Measurements from ENCODE around the gene VCL. TPM values are rescaled to one million over a fixed set of nuclear protein-coding genes. Genes with fewer than 3 reads are reported as not detected.

VCL gene
- total RNA-seq, 1 experiment from 2014 or later = 382 TPM

- Histone ChIP-seq H3K27me3 (ENCODE audit: low read length) (no peaks in the 10 kb centered on the region), H4K20me1 (ENCODE audit: low read length) (peaks cover 29% of the 10 kb centered on the region), H3K36me3 (ENCODE audit: low read depth, low read length) (peaks cover 17% of the 10 kb centered on the region), H3K27ac (ENCODE audit: low read length) (peak within 1 kb of the TSS; percentile 54), H3K9me2 (replicated peaks; ENCODE audit: low read length) (no peaks in the 10 kb centered on the region), H3K4me1 (ENCODE audit: insufficient read depth, low read length) (peaks cover 36% of the 10 kb centered on the region), H3K4me3 (ENCODE audit: low read length) (peak within 1 kb of the TSS; percentile 69), H3F3A (ENCODE audit: low read length, unreplicated experiment) (no peaks in the 10 kb centered on the region), H3K4me2 (ENCODE audit: low read length) (peak within 1 kb of the TSS; percentile 79), H2AFZ (ENCODE audit: low read length) (peak within 1 kb of the TSS; percentile 62), H3K9me3 (ENCODE audit: low read length) (no peaks in the 10 kb centered on the region), H3K79me2 (ENCODE audit: low read length) (peaks cover 96% of the 10 kb centered on the region), H3K9ac (ENCODE audit: low read length) (peak within 1 kb of the TSS; percentile 69)
- ATAC-seq = peak; percentile 63
- ChIA-PET POLR2A (ENCODE audit: unreplicated experiment) (interaction anchor here (0.5 to 2.3 kb wide), 9 partner anchors 12 to 152 kb away, joined by 3 to 9 read pairs (median 6); no protein-coding TSS in a partner anchor), CTCF (interaction anchor here (0.7 to 2.5 kb wide), 6 partner anchors 26 to 271 kb away, joined by 3 to 16 read pairs (median 3); no protein-coding TSS in a partner anchor)
- intact Hi-C loops (cut with micrococcal nuclease) = loop anchor here (1.0 kb wide), 1 partner anchor 78 kb away; no protein-coding TSS in a partner anchor
- DNase-seq = no peak
- TF ChIP-seq EZH2phosphoT487 (IDR thresholded peaks at IDR 0.05; ENCODE audit: borderline replicate concordance, low read length) (no peak), EZH2 (IDR thresholded peaks at IDR 0.05; ENCODE audit: low read length, unreplicated experiment) (no peak), CTCF (conservative IDR thresholded peaks at IDR 0.05; ENCODE audit: low read depth, low read length) (no peak)
- no TSS peak for BruUV-seq (replicated peaks)
Observed at GRCh38 chr10:74150204-74150989, 152.5 kb downstream of the VCL start, which contains the start of gene AP3M1. Gene AP3M1, minus strand, starts transcription at chr10:74150828. Its CDS starts 12,449 bp downstream, at chr10:74138379.

GRCh38 chr10:74150990-74151878, 153.3 kb downstream of the VCL start, which contains the start of gene ADK:
Gene ADK, plus strand, starts transcription at chr10:74151221. Its CDS starts 58 bp downstream, at chr10:74151279.
- peak; percentile 89 for ATAC-seq
- Histone ChIP-seq H2AFZ (ENCODE audit: low read length) (peak within 1 kb of the TSS; percentile 62), H3K36me3 (ENCODE audit: low read depth, low read length) (peaks cover 11% of the 10 kb centered on the region; the same call in 1 of the 2 replicates), H3K9me3 (ENCODE audit: low read length) (no peaks in the 10 kb centered on the region), H3K9me2 (replicated peaks; ENCODE audit: low read length) (no peaks in the 10 kb centered on the region), H3F3A (ENCODE audit: low read length, unreplicated experiment) (no peaks in the 10 kb centered on the region), H3K4me1 (ENCODE audit: insufficient read depth, low read length) (peaks cover 28% of the 10 kb centered on the region), H4K20me1 (ENCODE audit: low read length) (peaks cover 22% of the 10 kb centered on the region), H3K27me3 (ENCODE audit: low read length) (no peaks in the 10 kb centered on the region), H3K4me3 (ENCODE audit: low read length) (peak within 1 kb of the TSS; percentile 69), H3K4me2 (ENCODE audit: low read length) (peak within 1 kb of the TSS; percentile 79), H3K9ac (ENCODE audit: low read length) (peak within 1 kb of the TSS; percentile 69), H3K79me2 (ENCODE audit: low read length) (peaks cover 96% of the 10 kb centered on the region), H3K27ac (ENCODE audit: low read length) (peak within 1 kb of the TSS; percentile 54)
- BruUV-seq (replicated peaks) = TSS peak; percentile 44
- ChIA-PET POLR2A (ENCODE audit: unreplicated experiment) (interaction anchor here (0.6 to 2.3 kb wide), 8 partner anchors 13 to 706 kb away, joined by 3 to 9 read pairs (median 5); no protein-coding TSS in a partner anchor), CTCF (interaction anchor here (0.8 to 2.5 kb wide), 5 partner anchors 25 to 271 kb away, joined by 3 to 16 read pairs (median 3); no protein-coding TSS in a partner anchor)
- TF ChIP-seq CTCF (conservative IDR thresholded peaks at IDR 0.05; ENCODE audit: low read depth, low read length) (peak; percentile 76), EZH2 (IDR thresholded peaks at IDR 0.05; ENCODE audit: low read length, unreplicated experiment) (no peak), EZH2phosphoT487 (IDR thresholded peaks at IDR 0.05; ENCODE audit: borderline replicate concordance, low read length) (no peak)
- peak; percentile 100 for DNase-seq
- intact Hi-C loops (cut with micrococcal nuclease) = loop anchor here (1.0 kb wide), 5 partner anchors 25 to 83 kb away; no protein-coding TSS in a partner anchor
